Ramos (cell line): ENCODE measurements around the gene MYO3B.
"Not testable (repeated sequence)": the region's sequence is repeated elsewhere in the genome, so short reads cannot be mapped to it uniquely, and the experiment has no call there.

ENCODE experiments used
- in situ Hi-C: fragments of 300-500 bp; cut with MboI; formaldehyde crosslinking; loops from one replicate; pipeline ENCODE4 v1.14.3; 2022; ENCODE audit warnings: low sequenced_read_pairs; ENCODE audit not compliant: unreplicated experiment

The MYO3B gene

GRCh38 chr2:170651624-170652325, 473.8 kb downstream of the MYO3B start:
- in situ Hi-C loops = no loop called here

GRCh38 chr2:170652637-170653417, 474.9 kb downstream of the MYO3B start:
- in situ Hi-C loops = no loop called here

- in situ Hi-C loops = no loop called here
Measured at GRCh38 chr2:170656669-170657068, 478.7 kb downstream of the MYO3B start.

- in situ Hi-C loops = no loop called here
Measured at GRCh38 chr2:170660409-170660808, 482.5 kb downstream of the MYO3B start.

- in situ Hi-C loops = no loop called here
Measured at GRCh38 chr2:170665743-170666142, 487.8 kb downstream of the MYO3B start.

- in situ Hi-C loops = no loop called here
Measured at GRCh38 chr2:170669909-170670308, 492.0 kb downstream of the MYO3B start.

- in situ Hi-C loops = no loop called here
Measured at GRCh38 chr2:170670651-170671050, 492.7 kb downstream of the MYO3B start.

- in situ Hi-C loops = no loop called here
Measured at GRCh38 chr2:170671079-170671478, 493.1 kb downstream of the MYO3B start.

- in situ Hi-C loops = not testable (repeated sequence)
Measured at GRCh38 chr2:170674282-170674681, 496.3 kb downstream of the MYO3B start.

- in situ Hi-C loops = no loop called here
Measured at GRCh38 chr2:170675701-170676100, 497.8 kb downstream of the MYO3B start.

- in situ Hi-C loops = no loop called here
Measured at GRCh38 chr2:170679607-170680079, 501.7 kb downstream of the MYO3B start.

GRCh38 chr2:170680172-170680941, 502.4 kb downstream of the MYO3B start:
- in situ Hi-C loops = no loop called here

- in situ Hi-C loops = no loop called here
Measured at GRCh38 chr2:170681311-170681710, 503.4 kb downstream of the MYO3B start.

GRCh38 chr2:170685591-170685990, 507.6 kb downstream of the MYO3B start:
- in situ Hi-C loops = no loop called here

- in situ Hi-C loops = no loop called here
Measured at GRCh38 chr2:170689481-170689880, 511.5 kb downstream of the MYO3B start.

- in situ Hi-C loops = no loop called here
Measured at GRCh38 chr2:170690640-170691039, 512.7 kb downstream of the MYO3B start.

GRCh38 chr2:170694316-170694715, 516.4 kb downstream of the MYO3B start:
- in situ Hi-C loops = no loop called here

- in situ Hi-C loops = no loop called here
Measured at GRCh38 chr2:170695521-170696410, 517.8 kb downstream of the MYO3B start.

GRCh38 chr2:170696948-170697347, 519.0 kb downstream of the MYO3B start:
- in situ Hi-C loops = no loop called here

GRCh38 chr2:170701011-170701410, 523.1 kb downstream of the MYO3B start:
- in situ Hi-C loops = no loop called here
